OCI-LY1 (cell line): Measurements from ENCODE around the gene PCYT1A.
A peak's percentile ranks its signal among the peaks of the same experiment; 100 is the strongest.

Experiments used
- H2AFZ ChIP-seq: fragments of 200-600 bp; sonication (generic), shearing (Covaris generic); 2 replicates; pipeline ENCODE4 v1.6.0; 2014; ENCODE audit warnings: antibody characterized with exemption, mild to moderate bottlenecking, low read length
- H3F3A ChIP-seq: fragments of 200-600 bp; sonication (generic), shearing (Covaris generic); 2 replicates; pipeline ENCODE4 v1.6.0; 2014; ENCODE audit warnings: mild to moderate bottlenecking, antibody characterized with exemption, low read length, moderate library complexity; ENCODE audit not compliant: insufficient read depth
- H3K27ac ChIP-seq: fragments of 200-600 bp; sonication (generic); 2 replicates; pipeline ENCODE4 v1.5.1; 2014; ENCODE audit warnings: low read length, mixed run types, mild to moderate bottlenecking, low read depth; ENCODE audit not compliant: poor library complexity, severe bottlenecking
- H3K27me3 ChIP-seq: fragments of 200-600 bp; sonication (generic); 2 replicates; pipeline ENCODE4 v1.6.0; 2014; ENCODE audit warnings: antibody characterized with exemption, mild to moderate bottlenecking, low read length, moderate library complexity; ENCODE audit not compliant: insufficient read depth
- H3K36me3 ChIP-seq: fragments of 200-600 bp; sonication (generic); 2 replicates; pipeline ENCODE4 v1.6.1; 2014; ENCODE audit warnings: mild to moderate bottlenecking, antibody characterized with exemption, low read length, moderate library complexity, mixed read lengths; ENCODE audit not compliant: insufficient read depth
- H3K4me1 ChIP-seq: fragments of 200-600 bp; sonication (generic); 2 replicates; pipeline ENCODE4 v1.5.1; 2014; ENCODE audit warnings: mild to moderate bottlenecking, low read length, moderate library complexity; ENCODE audit not compliant: insufficient read depth, severe bottlenecking
- H3K4me2 ChIP-seq: fragments of 200-600 bp; sonication (generic), shearing (Covaris generic); 2 replicates; pipeline ENCODE4 v1.6.1; 2014; ENCODE audit warnings: low read length
- H3K4me3 ChIP-seq: fragments of 200-600 bp; sonication (generic); 2 replicates; pipeline ENCODE4 v1.5.1; 2014; ENCODE audit warnings: low read length, low read depth, mild to moderate bottlenecking, mixed read lengths; ENCODE audit not compliant: poor library complexity, severe bottlenecking
- H3K79me2 ChIP-seq: fragments of 200-600 bp; shearing (Covaris generic); 2 replicates; pipeline ENCODE4 v1.6.1; 2016; ENCODE audit warnings: mixed run types, low read length, mixed read lengths; ENCODE audit not compliant: insufficient read depth
- H3K9ac ChIP-seq: fragments of 200-600 bp; sonication (generic), shearing (Covaris generic); 2 replicates; pipeline ENCODE4 v1.6.1; 2014; ENCODE audit warnings: mild to moderate bottlenecking, low read length, mixed read lengths
- H3K9me2 ChIP-seq: fragments of 200-600 bp; sonication (generic), shearing (Covaris generic); 2 replicates; pipeline ENCODE4 v1.6.1; 2014; ENCODE audit warnings: low read depth, mild to moderate bottlenecking, low read length, mixed read lengths
- H3K9me3 ChIP-seq: fragments of 200-600 bp; shearing (Covaris generic); 2 replicates; pipeline ENCODE4 v1.6.1; 2014; ENCODE audit warnings: low read length, mixed read lengths
- H4K20me1 ChIP-seq: fragments of 200-600 bp; sonication (generic), shearing (Covaris generic); 2 replicates; pipeline ENCODE4 v1.6.0; 2016; ENCODE audit warnings: mild to moderate bottlenecking, low read length; ENCODE audit not compliant: insufficient read depth
- CTCF ChIP-seq: fragments of 200-600 bp; sonication (generic), shearing (Covaris generic); IDR thresholded peaks from 2 replicates; pipeline ENCODE4 v1.5.1; 2017; ENCODE audit warnings: mild to moderate bottlenecking, antibody characterized with exemption, low read length, moderate library complexity, mixed read lengths
- EZH2 ChIP-seq: fragments of 200-600 bp; sonication (generic), shearing (Covaris generic); IDR thresholded peaks from 2 replicates; pipeline ENCODE4 v1.8.0; 2017; ENCODE audit warnings: borderline replicate concordance, mixed run types, mild to moderate bottlenecking, antibody characterized with exemption, low read length, moderate library complexity, mixed read lengths

PCYT1A gene

DNA sequence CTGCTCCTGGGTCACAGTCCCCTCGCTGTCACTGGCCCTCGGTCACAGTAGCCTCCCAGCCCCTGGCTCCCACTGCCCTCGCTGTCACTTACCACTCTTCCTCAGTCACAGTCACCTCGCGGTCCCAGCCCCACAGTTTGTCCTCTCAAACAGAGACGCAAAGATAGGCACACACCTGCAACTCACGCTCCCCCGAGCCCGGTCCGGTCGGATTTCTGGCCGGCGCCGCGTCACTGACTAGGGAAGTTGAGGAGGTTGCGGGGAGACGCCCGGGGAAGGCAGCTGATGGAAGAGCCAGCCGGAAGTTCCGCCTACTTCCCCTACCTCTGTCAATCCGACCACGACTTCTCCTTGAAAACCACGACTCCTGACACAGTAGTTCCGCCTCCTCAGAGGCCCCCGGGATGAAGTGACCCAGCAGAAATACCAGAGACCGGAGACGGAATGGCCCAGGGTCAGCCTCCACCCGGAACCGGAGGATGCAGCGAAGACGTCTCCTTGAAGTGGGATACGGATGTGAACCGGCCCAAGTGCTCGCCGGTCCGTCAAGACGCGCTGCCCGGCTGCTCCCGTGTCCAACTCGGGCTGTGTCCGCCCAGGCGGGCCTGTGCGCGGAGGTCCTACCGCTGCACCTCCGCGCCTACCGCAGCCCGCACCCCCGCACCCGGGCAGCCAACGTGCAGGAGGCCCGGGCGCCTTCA lies at the start of gene PCYT1A:
TSS of gene PCYT1A (minus strand) at position 287 of the 701 bp plus-strand sequence. CDS start 17,195 bp downstream, outside the sequence.
- Histone ChIP-seq H3K9me2 (no peaks in the 10 kb centered on the region), H3K4me3 (peak within 1 kb of the TSS; percentile 81), H3K27ac (peak within 1 kb of the TSS; percentile 30), H3K36me3 (no peaks in the 10 kb centered on the region), H4K20me1 (no peaks in the 10 kb centered on the region), H2AFZ (peak within 1 kb of the TSS; percentile 7; the same call in 1 of the 2 replicates), H3K4me2 (peak within 1 kb of the TSS; percentile 85), H3K9ac (peak within 1 kb of the TSS; percentile 84), H3K27me3 (no peaks in the 10 kb centered on the region), H3F3A (peaks cover 3% of the 10 kb centered on the region; the same call in 1 of the 2 replicates), H3K9me3 (no peaks in the 10 kb centered on the region), H3K79me2 (no peaks in the 10 kb centered on the region), H3K4me1 (peaks cover 35% of the 10 kb centered on the region)
- no peak for TF ChIP-seq EZH2
- no peak for TF ChIP-seq CTCF

DNA sequence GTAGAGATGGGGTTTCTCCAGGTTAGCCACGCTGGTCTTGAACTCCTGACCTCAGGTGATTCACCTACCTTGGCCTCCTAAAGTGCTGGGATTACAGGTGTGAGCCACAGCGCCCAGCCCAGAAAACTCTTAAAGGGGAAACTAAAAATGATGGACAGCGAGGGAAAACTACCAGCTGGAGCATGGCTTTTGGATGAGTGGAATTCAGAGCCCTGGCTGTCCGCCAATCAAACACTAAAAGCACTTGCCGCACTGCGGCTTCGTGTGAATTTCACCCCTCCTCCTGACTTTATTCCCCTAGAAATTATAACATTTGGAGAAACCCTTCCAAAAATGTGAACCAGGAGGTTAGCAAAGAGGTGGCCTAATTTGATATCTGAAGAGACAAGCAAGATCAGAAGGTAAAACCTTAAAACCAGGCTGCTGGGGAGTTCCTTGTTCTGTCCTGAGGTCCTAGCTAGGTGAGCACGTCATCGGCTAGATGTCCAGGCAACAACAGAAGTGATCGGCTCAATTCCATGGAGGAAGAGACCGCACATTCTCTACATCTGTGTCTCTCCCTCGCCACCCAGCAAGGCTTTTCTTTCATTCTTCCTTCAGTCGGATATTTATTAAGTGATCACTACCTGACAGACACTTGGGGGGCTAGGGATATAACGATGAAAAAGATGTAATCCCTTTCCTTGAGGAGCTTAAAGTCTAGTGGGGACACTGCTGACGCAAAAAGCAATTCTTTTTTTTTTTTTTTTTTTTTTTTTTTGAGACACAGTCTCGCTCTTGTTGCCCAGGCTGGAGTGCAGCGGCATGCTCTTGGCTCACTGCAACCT lies 49.0 kb upstream of the PCYT1A start:
- H3K36me3 ChIP-seq, result no peaks in the 10 kb centered on the region; the same call in 1 of the 2 replicates
- H3K79me2 ChIP-seq, result no peaks in the 10 kb centered on the region
- peaks cover 11% of the 10 kb centered on the region; the same call in 1 of the 2 replicates for H3K27me3 ChIP-seq
- no peaks in the 10 kb centered on the region for H4K20me1 ChIP-seq
- no peak overlapping the region for H3K4me2 ChIP-seq
- H2AFZ ChIP-seq, result no peak overlapping the region
- TF ChIP-seq CTCF (no peak), EZH2 (no peak)
- peaks cover 16% of the 10 kb centered on the region for H3K4me1 ChIP-seq
- H3K4me3 ChIP-seq, result no peak overlapping the region
- no peaks in the 10 kb centered on the region for H3K9me2 ChIP-seq
- no peaks in the 10 kb centered on the region; the same call in 1 of the 2 replicates for H3K9me3 ChIP-seq
- no peak overlapping the region for H3K27ac ChIP-seq
- no peaks in the 10 kb centered on the region for H3F3A ChIP-seq
- H3K9ac ChIP-seq, result no peak overlapping the region

DNA sequence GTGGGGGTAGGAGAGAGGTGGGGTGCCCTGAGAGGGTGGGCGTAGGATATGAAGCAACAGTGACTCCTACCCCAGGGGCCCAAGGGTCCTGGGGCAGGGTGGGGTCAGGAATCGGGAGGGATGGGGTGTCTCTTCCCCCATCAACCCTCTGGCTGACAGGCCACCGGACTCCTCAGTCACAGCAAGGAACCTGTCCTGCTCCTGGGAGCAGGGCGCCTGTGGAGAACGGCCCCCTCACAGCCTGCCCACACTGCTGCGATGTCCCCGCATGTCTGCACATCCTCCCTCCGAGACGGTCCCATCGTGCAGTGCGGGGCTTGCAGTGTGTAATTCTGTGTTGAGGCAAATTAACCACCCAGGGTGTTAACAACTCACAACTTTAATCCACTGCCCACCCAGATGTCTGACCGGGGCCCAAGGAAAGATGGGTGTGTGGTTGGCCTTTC lies 48.0 kb upstream of the PCYT1A start:
- Histone ChIP-seq H3K4me1 (peaks cover 16% of the 10 kb centered on the region), H4K20me1 (no peaks in the 10 kb centered on the region), H3K9me2 (no peaks in the 10 kb centered on the region), H3K79me2 (no peaks in the 10 kb centered on the region), H3F3A (no peaks in the 10 kb centered on the region), H3K36me3 (no peaks in the 10 kb centered on the region; the same call in 1 of the 2 replicates), H3K27ac (no peak overlapping the region), H2AFZ (no peak overlapping the region), H3K9me3 (no peaks in the 10 kb centered on the region; the same call in 1 of the 2 replicates), H3K4me3 (peak overlapping the region; percentile 33), H3K27me3 (peaks cover 11% of the 10 kb centered on the region; the same call in 1 of the 2 replicates), H3K4me2 (peak overlapping the region; percentile 57), H3K9ac (no peak overlapping the region; the same call in 1 of the 2 replicates)
- TF ChIP-seq EZH2, result no peak
